ENCODE measurements around the gene TRIM38.

The TRIM38 gene

GRCh38 chr6:25975923-25976560 is 13.4 kb downstream of the TRIM38 start:
- Histone ChIP-seq H3K9me3 (ENCODE audit: severe bottlenecking) (no peaks in the 10 kb centered on the region), H3K36me3 (ENCODE audit: low read depth) (peaks cover 73% of the 10 kb centered on the region), H3K4me1 (ENCODE audit: insufficient read depth, poor library complexity, severe bottlenecking) (peaks cover under 1% of the 10 kb centered on the region), H3K4me3 (ENCODE audit: severe bottlenecking) (no peak overlapping the region), H3K27me3 (ENCODE audit: insufficient read depth, poor library complexity, severe bottlenecking) (no peaks in the 10 kb centered on the region), H3K27ac (ENCODE audit: poor library complexity, severe bottlenecking) (no peak overlapping the region)
- DNase-seq (ENCODE audit: low spot score): no peak
- no peak for TF ChIP-seq CTCF (IDR thresholded peaks at IDR 0.05; ENCODE audit: poor library complexity, severe bottlenecking)
- ATAC-seq (ENCODE audit: low read depth): no peak

DNA sequence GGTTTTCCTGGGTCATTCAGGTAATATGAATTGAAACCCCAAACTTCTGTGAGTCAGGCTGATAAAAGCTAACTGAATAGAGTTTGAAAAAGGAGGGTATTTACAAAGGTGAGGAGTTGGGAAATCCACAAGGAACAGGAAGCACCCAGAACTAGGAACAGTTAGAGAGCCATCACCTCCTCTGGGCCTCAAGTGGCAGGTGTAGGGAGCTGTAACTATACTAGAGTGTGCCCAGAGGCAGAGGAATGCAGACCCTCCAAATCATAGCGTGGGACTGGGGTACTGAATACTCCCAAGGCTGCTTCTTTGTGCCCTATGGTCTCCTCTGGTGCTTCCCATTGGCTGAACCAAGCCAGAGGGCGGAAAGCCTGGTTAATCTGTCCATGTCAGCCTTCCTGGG is 18.3 kb downstream of the TRIM38 start:
- H3K27ac ChIP-seq (ENCODE audit: poor library complexity, severe bottlenecking): no peak overlapping the region
- H3K36me3 ChIP-seq (ENCODE audit: low read depth): peaks cover 34% of the 10 kb centered on the region
- ATAC-seq (ENCODE audit: low read depth): no peak
- no peak for TF ChIP-seq CTCF (IDR thresholded peaks at IDR 0.05; ENCODE audit: poor library complexity, severe bottlenecking)
- no peaks in the 10 kb centered on the region for H3K9me3 ChIP-seq (ENCODE audit: severe bottlenecking)
- no peak for DNase-seq (ENCODE audit: low spot score)
- H3K27me3 ChIP-seq (ENCODE audit: insufficient read depth, poor library complexity, severe bottlenecking): no peaks in the 10 kb centered on the region
- no peaks in the 10 kb centered on the region for H3K4me1 ChIP-seq (ENCODE audit: insufficient read depth, poor library complexity, severe bottlenecking)
- H3K4me3 ChIP-seq (ENCODE audit: severe bottlenecking): no peak overlapping the region

DNA sequence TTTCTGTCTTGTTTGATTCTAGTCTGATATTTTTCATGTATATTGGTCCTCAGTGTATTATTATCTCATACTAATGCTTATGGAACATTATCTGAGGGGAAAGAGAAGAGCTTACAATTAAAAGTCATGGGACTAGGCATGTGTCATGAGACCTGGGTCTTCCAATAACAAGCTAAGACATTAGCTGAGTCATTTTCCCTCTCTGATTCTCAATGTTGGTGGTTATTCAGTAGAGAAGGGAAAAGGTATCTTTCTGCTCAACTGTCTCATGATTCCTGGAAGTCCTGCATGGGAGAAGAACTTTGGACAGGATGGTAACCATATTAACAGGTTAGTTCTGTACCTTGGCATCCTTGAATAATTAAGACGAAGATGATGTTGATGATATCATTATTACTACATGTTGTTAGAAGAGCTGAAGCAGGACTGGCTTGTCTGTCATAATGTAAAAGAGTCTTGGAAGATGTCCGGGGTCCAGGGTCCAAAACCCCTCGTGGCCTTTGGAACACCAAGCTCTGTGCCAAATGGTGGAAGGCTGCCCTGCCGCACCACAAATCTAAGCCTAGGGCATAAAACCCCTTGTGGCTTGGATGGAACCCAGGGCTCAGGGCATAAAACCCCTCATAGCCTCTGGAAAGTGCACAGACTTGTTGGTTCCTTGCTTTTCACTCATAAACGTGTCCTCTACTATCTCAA is 19.1 kb downstream of the TRIM38 start:
- no peaks in the 10 kb centered on the region for H3K9me3 ChIP-seq (ENCODE audit: severe bottlenecking)
- no peak for DNase-seq (ENCODE audit: low spot score)
- ATAC-seq (ENCODE audit: low read depth): no peak
- no peak for TF ChIP-seq CTCF (IDR thresholded peaks at IDR 0.05; ENCODE audit: poor library complexity, severe bottlenecking)
- H3K4me1 ChIP-seq (ENCODE audit: insufficient read depth, poor library complexity, severe bottlenecking): no peaks in the 10 kb centered on the region
- peaks cover 34% of the 10 kb centered on the region for H3K36me3 ChIP-seq (ENCODE audit: low read depth)
- H3K27me3 ChIP-seq (ENCODE audit: insufficient read depth, poor library complexity, severe bottlenecking): no peaks in the 10 kb centered on the region
- H3K4me3 ChIP-seq (ENCODE audit: severe bottlenecking): no peak overlapping the region
- H3K27ac ChIP-seq (ENCODE audit: poor library complexity, severe bottlenecking): no peak overlapping the region

- peaks cover 17% of the 10 kb centered on the region for H3K36me3 ChIP-seq (ENCODE audit: low read depth)
These were observed 21.7 kb downstream of the TRIM38 start for GRCh38 chr6:25984265-25984664.

More at GRCh38 chr6:25984265-25984664, 21.7 kb downstream of the TRIM38 start:
- H3K27me3 ChIP-seq (ENCODE audit: insufficient read depth, poor library complexity, severe bottlenecking): no peaks in the 10 kb centered on the region
- H3K27ac ChIP-seq (ENCODE audit: poor library complexity, severe bottlenecking): no peak overlapping the region
- H3K4me1 ChIP-seq (ENCODE audit: insufficient read depth, poor library complexity, severe bottlenecking): no peaks in the 10 kb centered on the region
- no peak for TF ChIP-seq CTCF (IDR thresholded peaks at IDR 0.05; ENCODE audit: poor library complexity, severe bottlenecking)
- DNase-seq (ENCODE audit: low spot score) (no peak), ATAC-seq (ENCODE audit: low read depth) (no peak)
- H3K9me3 ChIP-seq (ENCODE audit: severe bottlenecking): no peaks in the 10 kb centered on the region
- no peak overlapping the region for H3K4me3 ChIP-seq (ENCODE audit: severe bottlenecking)

Data from RWPE2 (cell line).